Glomerular visceral epithelial cell (primary cell): Measurements from ENCODE around the gene ERMP1.
"Not testable (repeated sequence)": the region's sequence is repeated elsewhere in the genome, so short reads cannot be mapped to it uniquely, and the experiment has no call there.

Experiments
- DNase-seq: peaks from one replicate; pipeline ENCODE4 v3.0.0-alpha.2; 2016; ENCODE audit errors: extremely low spot score

Gene ERMP1

GRCh38 chr9:5820425-5820824 is 12.5 kb downstream of the ERMP1 start:
- no peak for DNase-seq

- DNase-seq, result no peak
Measured at GRCh38 chr9:5819174-5819573, 13.7 kb downstream of the ERMP1 start.

GRCh38 chr9:5818424-5819142 is 14.3 kb downstream of the ERMP1 start:
- DNase-seq, result no peak

GRCh38 chr9:5817862-5818261 is 15.1 kb downstream of the ERMP1 start:
- peak; percentile 38 for DNase-seq

GRCh38 chr9:5815461-5815860 is 17.5 kb downstream of the ERMP1 start:
- DNase-seq, result no peak

- DNase-seq, result no peak
Measured at GRCh38 chr9:5813824-5814223, 19.1 kb downstream of the ERMP1 start.

- DNase-seq, result no peak
Measured at GRCh38 chr9:5811751-5812150, 21.2 kb downstream of the ERMP1 start.

- no peak for DNase-seq
Measured at GRCh38 chr9:5805478-5805877, 27.4 kb downstream of the ERMP1 start.

GRCh38 chr9:5801739-5802113 is 31.2 kb downstream of the ERMP1 start:
- DNase-seq, result no peak

GRCh38 chr9:5800969-5801738 is 31.8 kb downstream of the ERMP1 start:
- DNase-seq, result peak; percentile 19

- DNase-seq, result not testable (repeated sequence)
Measured at GRCh38 chr9:5800378-5800777, 32.5 kb downstream of the ERMP1 start.

GRCh38 chr9:5799314-5799713 is 33.6 kb downstream of the ERMP1 start:
- DNase-seq, result peak; percentile 48

- no peak for DNase-seq
Measured at GRCh38 chr9:5798581-5798980, 34.3 kb downstream of the ERMP1 start.

- DNase-seq, result no peak
Measured at GRCh38 chr9:5796298-5796697, 36.6 kb downstream of the ERMP1 start.

- no peak for DNase-seq
Measured at GRCh38 chr9:5793812-5794211, 39.1 kb downstream of the ERMP1 start.

- DNase-seq, result no peak
Measured at GRCh38 chr9:5791870-5792269, 41.0 kb downstream of the ERMP1 start.

GRCh38 chr9:5790923-5791322 is 42.0 kb downstream of the ERMP1 start:
- no peak for DNase-seq

GRCh38 chr9:5789489-5789888 is 43.4 kb downstream of the ERMP1 start:
- no peak for DNase-seq

GRCh38 chr9:5787759-5788302 is 45.1 kb downstream of the ERMP1 start:
- no peak for DNase-seq

- no peak for DNase-seq
Measured at GRCh38 chr9:5787220-5787619, 45.7 kb downstream of the ERMP1 start.

- DNase-seq, result peak; percentile 11
Measured at GRCh38 chr9:5786370-5787127, 46.4 kb downstream of the ERMP1 start.
